Cardiac muscle cell (in vitro differentiated cells and primary cell): ENCODE measurements around the gene RADIL. TPM values are rescaled to one million over a fixed set of nuclear protein-coding genes. Genes with fewer than 3 reads are reported as not detected.

Source experiments
- DNase-seq, 2 donors: peaks; one replicate each; pipeline versions ENCODE4 v3.0.0 to v3.0.0-alpha.2; 2010 to 2017; ENCODE audit warnings: low read depth in 1 of 2, low spot score in 1 of 2
- H3K27ac ChIP-seq: fragments of 200-600 bp; sonication (generic); 2 replicates; pipeline ENCODE4 v1.5.1; 2016
- H3K27me3 ChIP-seq: fragments of 200-600 bp; sonication (generic); 2 replicates; pipeline ENCODE4 v1.6.0; 2016; ENCODE audit warnings: control low read depth
- H3K36me3 ChIP-seq: fragments of 200-600 bp; sonication (generic); 2 replicates; pipeline ENCODE4 v1.5.1; 2016; ENCODE audit warnings: control low read depth
- H3K4me1 ChIP-seq: fragments of 200-600 bp; sonication (generic); 2 replicates; pipeline ENCODE4 v1.8.1; 2017; ENCODE audit warnings: low read depth, mild to moderate bottlenecking, mixed run types
- H3K4me3 ChIP-seq: fragments of 200-600 bp; sonication (generic); 2 replicates; pipeline ENCODE4 v1.5.1; 2016; ENCODE audit warnings: mild to moderate bottlenecking
- H3K9me3 ChIP-seq: fragments of 200-600 bp; sonication (generic); 2 replicates; pipeline ENCODE4 v1.5.1; 2017; ENCODE audit warnings: low read depth, mild to moderate bottlenecking, control low read depth
- polyA plus RNA-seq: library from polyadenylated mRNA; unstranded; fragments of >200 nt; fragmentation: Nextera tagmentation; extraction: Ambion mirVana; gene quantifications from 2 replicates; pipeline ENCODE4 v1.2.1, GENCODE V29; 2016
- total RNA-seq: library from RNA; depleted of rRNA; stranded (reverse); fragments of >200 nt; gene quantifications from 2 replicates; pipeline ENCODE4 v1.2.3, GENCODE V29; 2016
- TF ChIP-seq, protein P1 (sequence below): IDR thresholded peaks from 2 replicates; pipeline ENCODE4 v1.5.1; 2012; ENCODE audit warnings: low read depth, mild to moderate bottlenecking, low read length

Gene RADIL
- total and polyA plus RNA-seq, 2 experiments from 2014 or later: 41.6 to 110 TPM

DNA sequence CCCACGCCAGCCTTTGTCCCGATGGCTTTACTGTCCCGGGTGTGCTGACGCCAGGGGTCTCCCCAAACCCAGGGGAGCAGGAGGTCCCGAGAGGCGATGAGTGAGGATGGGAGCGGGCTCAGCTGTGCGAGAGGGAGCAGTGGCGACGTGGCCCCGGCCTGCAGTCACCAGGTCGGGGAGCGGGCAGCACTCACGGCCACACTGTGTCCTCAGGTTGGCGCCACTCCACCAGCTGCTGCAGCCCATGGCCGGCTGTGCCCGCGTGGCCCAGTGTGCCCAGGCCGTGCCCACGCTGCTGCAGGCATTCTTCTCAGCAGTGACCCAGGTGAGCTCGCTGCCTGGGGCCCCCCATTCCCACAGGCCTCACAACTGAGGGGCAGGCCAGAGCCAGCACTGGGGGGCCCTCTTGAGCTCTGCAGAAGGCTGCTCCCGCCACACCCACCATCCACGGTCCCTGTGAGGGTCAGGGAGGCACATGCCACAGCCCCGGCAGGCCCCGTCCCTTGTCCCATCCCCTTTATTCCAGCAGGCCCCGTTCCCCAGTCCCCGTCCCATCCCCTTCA is 94.8 kb downstream of the RADIL start:
- Histone ChIP-seq H3K36me3 (no peaks in the 10 kb centered on the region), H3K4me3 (no peak overlapping the region), H3K4me1 (peaks cover 9% of the 10 kb centered on the region), H3K9me3 (no peaks in the 10 kb centered on the region), H3K27me3 (no peaks in the 10 kb centered on the region), H3K27ac (no peak overlapping the region)
- TF ChIP-seq, protein P1, sequence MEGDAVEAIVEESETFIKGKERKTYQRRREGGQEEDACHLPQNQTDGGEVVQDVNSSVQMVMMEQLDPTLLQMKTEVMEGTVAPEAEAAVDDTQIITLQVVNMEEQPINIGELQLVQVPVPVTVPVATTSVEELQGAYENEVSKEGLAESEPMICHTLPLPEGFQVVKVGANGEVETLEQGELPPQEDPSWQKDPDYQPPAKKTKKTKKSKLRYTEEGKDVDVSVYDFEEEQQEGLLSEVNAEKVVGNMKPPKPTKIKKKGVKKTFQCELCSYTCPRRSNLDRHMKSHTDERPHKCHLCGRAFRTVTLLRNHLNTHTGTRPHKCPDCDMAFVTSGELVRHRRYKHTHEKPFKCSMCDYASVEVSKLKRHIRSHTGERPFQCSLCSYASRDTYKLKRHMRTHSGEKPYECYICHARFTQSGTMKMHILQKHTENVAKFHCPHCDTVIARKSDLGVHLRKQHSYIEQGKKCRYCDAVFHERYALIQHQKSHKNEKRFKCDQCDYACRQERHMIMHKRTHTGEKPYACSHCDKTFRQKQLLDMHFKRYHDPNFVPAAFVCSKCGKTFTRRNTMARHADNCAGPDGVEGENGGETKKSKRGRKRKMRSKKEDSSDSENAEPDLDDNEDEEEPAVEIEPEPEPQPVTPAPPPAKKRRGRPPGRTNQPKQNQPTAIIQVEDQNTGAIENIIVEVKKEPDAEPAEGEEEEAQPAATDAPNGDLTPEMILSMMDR: no peak
- no peak for DNase-seq

DNA sequence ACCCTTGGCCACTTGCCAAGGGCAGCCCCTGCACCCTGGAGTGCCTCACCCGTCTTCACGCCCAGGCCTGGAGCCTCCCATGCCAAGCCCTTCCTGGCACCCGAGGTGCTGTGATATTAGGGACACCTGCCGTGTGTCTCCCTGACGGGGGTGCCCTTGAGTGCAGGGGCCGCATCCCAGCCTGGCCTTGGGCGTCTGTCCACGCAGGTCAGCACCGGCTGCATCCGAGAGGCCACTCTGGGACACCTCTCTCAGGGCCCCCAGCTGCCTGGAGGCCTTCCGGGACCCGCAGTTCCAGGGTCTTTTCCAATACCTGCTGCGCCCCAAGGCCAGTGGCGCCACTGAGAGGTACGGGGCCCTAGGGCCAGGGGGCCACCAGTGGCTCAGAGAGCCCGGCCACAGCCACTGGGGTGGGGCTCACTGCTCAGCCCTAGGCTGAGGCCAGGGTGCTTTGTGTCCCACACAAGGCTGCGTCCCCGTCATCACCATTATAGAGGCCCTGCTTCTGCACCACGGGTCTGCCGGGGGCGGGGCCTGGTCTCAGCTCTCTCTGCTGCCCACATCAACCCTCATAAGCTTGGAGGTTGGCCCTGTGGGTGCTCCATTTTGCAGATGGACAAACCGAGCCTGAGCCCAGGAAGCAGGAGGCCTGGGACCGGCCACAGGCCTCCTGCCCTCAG is 95.4 kb downstream of the RADIL start:
- TF ChIP-seq, protein P1: no peak
- Histone ChIP-seq H3K36me3 (no peaks in the 10 kb centered on the region), H3K27me3 (no peaks in the 10 kb centered on the region), H3K4me3 (no peak overlapping the region), H3K4me1 (peaks cover 9% of the 10 kb centered on the region), H3K9me3 (no peaks in the 10 kb centered on the region), H3K27ac (no peak overlapping the region)
- DNase-seq: no peak

DNA sequence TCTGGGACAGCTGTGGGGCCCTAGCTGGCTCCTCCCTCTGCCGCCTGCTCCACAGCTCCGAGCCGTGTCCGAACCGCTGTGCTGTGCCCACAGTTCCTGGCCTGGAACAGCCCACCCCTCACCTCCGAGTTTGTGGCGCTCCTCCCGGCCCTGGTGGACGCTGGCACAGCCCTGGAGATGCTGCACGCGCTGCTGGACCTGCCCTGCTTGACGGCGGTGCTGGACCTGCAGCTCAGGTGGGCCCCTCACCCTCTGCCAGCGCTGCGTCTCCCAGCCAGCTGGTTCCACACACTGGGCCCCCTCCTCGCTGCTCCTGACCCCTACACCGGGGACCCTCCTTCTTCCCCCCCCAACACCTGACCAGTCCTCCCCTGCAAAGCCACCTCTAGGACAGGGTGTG is 96.0 kb downstream of the RADIL start:
- H3K4me3 ChIP-seq: no peak overlapping the region
- H3K4me1 ChIP-seq: peaks cover 9% of the 10 kb centered on the region
- H3K36me3 ChIP-seq: no peaks in the 10 kb centered on the region
- H3K9me3 ChIP-seq: no peaks in the 10 kb centered on the region
- no peak for DNase-seq
- H3K27ac ChIP-seq: no peak overlapping the region
- no peaks in the 10 kb centered on the region for H3K27me3 ChIP-seq
- TF ChIP-seq, protein P1: no peak

DNA sequence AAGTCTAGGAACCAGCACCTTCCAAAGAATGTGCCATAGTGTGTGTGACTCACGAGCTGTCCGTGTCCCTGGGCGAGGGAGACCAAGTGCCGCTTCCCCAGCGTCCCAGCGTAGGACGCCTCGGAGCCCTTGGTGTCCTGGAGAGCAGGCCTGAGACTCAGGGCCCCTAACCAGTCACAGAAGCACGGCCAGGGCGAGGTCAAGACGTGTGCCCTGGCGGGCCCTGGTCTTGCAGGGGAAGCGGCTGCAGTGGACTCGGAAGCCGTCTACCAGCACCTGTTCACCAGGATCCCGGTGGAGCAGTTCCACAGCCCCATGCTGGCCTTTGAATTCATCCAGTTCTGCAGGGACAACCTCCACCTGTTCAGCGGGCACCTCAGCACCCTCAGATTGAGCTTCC is 97.5 kb downstream of the RADIL start:
- Histone ChIP-seq H3K4me3 (no peak overlapping the region), H3K27me3 (no peaks in the 10 kb centered on the region), H3K27ac (peak overlapping the region; percentile 45), H3K36me3 (peaks cover 9% of the 10 kb centered on the region), H3K4me1 (peaks cover 9% of the 10 kb centered on the region), H3K9me3 (no peaks in the 10 kb centered on the region)
- DNase-seq: no peak
- TF ChIP-seq, protein P1: no peak

DNA sequence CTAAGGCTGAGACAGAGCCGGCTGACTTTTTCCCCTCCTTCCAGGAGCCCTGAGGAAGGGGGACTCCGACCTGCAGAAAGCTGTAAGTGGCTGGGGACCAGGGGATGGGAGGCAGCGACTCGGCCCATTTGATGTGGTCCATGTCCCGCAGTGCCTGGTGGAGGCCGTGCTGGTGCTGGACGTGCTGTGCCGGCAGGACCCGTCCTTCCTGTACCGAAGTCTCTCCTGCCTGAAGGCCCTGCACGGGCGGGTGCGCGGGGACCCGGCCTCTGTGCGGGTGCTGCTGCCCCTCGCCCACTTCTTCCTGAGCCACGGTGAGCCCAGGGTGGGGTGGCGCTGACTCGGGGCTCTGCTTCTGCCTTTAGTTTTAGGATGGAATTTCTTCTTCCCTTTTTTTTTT is 98.1 kb downstream of the RADIL start:
- DNase-seq: no peak
- peak overlapping the region; percentile 88 for H3K27ac ChIP-seq
- H3K27me3 ChIP-seq: no peaks in the 10 kb centered on the region
- peaks cover 9% of the 10 kb centered on the region for H3K4me1 ChIP-seq
- TF ChIP-seq, protein P1: no peak
- H3K4me3 ChIP-seq: no peak overlapping the region
- peaks cover 12% of the 10 kb centered on the region for H3K36me3 ChIP-seq
- H3K9me3 ChIP-seq: no peaks in the 10 kb centered on the region
